Fibroblast of gingiva (primary cell): ENCODE results near the gene MRPS11.
A peak's percentile ranks its signal among the peaks of the same experiment; 100 is the strongest.
"Not testable (repeated sequence)": the region's sequence is repeated elsewhere in the genome, so short reads cannot be mapped to it uniquely, and the experiment has no call there.

Experiments
- DNase-seq: peaks from one replicate; pipeline ENCODE4 v3.0.0-alpha.2; 2011; ENCODE audit warnings: low read depth

The MRPS11 gene

DNA sequence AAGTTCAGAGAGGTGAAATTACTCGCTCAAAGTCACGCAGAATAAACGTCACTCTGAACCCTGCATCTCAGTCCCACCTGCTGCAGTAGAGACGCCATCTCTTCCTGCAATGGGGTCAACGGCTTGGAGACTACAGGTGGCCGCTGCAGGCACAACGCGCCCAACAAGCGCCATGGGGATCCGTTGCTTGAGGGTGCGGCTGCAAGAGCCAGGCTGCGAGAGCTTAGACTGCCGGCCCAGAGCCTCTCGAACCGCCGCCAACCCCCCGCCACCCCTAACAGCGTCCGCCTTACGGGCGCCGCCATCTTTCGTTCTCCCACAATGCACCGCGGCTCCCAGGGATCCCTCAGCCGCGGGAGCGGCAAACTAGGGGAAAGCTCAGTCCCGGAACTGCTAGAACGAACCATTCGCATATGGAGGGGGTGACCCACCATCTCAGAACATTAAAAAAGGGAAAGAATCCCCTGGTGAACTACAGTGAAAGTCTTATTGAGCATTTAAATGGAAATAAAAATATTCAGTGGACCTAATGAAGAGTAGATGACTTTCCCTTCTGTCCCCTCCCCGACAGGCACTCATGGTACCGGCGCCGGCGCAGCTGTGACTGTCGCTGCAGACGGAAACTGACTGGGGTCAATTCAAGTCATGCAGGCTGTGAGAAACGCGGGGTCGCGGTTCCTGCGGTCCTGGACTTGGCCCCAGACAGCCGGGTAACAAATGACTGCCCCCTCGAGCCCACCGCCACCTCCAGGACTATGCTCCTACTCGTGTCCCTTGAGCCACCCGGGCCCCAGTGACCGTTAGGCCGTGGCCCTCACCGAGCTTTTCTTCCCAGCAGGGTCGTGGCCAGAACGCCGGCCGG, at the start of gene MRPS11, which contains the start of gene MRPL46:
MRPS11 (plus strand) TSS at position 636 of the 862 bp plus-strand sequence; CDS start at position 646, 10 bp downstream.
MRPL46 (minus strand) TSS at position 316 of the 862 bp plus-strand sequence; CDS start at position 305, 11 bp downstream.
- DNase-seq, result peak; percentile 81

DNA sequence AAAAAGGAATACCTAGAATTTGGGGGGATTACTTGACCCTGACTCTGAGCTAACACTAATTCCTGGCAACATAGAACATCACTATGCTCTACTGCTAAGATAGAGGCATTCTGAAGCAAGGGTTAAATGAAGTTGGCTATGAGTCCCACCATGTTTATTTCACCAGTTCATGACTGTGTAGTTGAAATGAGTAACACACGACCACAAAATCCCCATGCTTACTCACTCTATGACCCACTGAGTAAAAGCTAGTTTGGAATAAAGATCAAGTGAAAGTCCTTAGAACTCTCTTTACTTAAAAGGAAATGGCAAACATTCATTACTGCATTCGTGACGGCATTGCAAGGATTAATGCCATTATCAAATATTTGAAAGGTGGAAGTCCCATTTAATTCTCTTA, 47.7 kb upstream of the MRPS11 start:
- no peak for DNase-seq

DNA sequence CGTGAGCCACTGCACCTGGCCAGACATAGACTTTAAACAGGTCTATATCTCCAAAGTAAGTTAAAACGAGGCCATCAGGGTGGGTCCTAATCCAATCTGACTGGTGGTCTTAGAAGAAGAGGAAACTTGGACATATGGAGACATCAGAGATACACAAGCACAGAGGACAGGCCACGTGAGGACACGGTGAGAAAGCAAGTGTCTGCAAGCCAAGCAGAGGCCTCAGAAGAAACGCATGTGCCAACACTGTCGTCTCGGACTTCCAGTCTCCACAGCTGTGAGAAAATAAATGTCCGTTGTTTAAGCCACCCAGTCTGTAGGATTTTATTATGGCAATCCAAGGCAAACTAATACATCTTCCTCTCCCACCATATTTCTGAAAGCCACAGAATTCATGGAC, 44.2 kb upstream of the MRPS11 start:
- DNase-seq, result no peak

DNA sequence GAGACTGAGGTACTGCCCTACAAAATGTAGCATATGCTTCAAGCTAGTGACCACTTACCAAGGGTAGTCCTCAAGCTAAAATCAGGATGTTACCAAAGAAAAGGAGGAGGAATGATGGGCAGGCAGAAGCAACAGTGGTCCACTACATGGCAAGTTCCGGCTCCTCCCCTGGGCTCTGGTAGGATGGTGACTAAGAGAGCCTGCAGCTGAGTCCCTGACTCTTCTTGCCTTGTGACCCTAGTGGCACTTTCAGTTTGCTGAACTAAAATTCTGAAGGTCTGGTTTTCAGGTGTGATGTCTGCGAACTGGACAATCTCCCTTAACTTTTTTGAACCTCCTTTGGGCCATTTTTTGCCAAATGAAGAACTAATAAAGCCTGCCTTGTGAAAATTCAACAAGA, 41.2 kb upstream of the MRPS11 start:
- no peak for DNase-seq

DNA sequence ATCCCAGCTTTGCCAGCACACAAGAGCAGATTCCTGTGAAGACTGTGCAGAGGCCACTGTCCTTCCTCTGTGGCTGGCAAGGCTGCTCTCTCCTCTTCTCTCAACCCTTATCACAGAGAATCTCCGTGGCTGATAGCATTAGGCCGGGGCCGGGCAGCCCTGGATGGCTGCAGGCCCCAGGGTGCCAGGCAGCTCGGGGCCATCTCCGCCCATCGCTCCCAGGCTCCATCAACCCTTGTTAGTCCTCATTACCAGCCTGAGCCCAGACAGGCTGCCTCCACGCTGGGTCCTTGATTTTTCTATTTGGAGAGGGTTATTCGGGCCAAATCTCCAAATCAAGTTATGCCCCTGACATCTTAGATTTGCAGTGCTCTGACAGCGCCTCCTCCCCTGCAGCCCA, 39.5 kb upstream of the MRPS11 start:
- no peak for DNase-seq

DNA sequence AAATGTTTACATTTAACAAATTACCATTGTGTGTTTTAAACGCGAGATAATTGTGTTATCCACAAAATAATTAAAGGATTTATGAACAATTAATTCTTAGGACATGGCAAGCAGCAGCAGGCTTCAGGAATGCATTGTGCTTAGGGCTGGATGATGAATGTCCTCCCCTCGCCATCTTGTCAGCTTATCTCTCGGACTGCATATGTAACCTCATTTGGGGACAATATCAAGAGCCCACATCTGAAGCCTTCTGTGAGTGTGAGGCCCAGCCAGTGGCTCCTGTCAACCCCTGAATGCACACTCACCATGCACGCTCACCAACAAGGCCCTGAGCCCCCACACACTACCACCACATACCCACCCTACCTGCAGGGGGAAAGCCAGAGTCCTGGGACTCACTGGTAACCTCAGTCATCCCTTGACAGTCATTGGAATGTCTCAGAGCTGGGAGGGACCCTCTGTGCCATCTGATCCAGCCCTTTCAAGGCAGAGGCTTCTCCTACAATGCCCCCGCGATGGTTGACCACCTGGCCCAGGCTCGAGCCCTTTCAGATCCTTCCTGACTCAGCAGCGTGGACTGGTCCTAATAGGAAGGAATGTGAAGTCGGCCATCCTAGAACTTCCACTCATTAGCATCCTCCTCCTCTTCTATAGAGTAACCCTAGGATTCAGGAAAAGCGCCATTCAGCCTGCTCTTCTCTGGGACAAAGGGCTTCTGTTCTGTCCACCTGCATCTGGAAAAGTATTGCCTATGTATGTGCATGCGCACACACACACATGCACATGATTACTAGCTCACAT, 38.5 kb upstream of the MRPS11 start:
- DNase-seq, result no peak

DNA sequence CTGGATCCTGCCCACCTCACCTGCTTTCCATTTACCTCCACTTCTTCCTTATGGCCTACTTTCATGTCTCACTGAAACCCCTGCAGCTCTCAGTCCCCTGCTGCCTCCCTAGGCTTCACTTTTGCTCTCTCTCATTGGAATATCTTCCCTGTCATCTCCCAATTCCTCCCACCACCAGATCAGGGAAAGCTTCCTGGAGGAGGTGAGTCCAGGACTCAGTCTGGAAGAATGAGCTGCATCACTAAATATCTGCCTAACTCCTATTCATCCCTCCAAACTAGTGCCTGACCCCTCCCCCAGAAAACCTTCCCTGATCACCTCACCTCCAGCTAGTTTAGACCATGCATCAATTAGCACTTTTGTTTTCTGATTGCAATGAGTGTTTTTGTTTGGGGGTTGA, 37.5 kb upstream of the MRPS11 start:
- no peak for DNase-seq

DNA sequence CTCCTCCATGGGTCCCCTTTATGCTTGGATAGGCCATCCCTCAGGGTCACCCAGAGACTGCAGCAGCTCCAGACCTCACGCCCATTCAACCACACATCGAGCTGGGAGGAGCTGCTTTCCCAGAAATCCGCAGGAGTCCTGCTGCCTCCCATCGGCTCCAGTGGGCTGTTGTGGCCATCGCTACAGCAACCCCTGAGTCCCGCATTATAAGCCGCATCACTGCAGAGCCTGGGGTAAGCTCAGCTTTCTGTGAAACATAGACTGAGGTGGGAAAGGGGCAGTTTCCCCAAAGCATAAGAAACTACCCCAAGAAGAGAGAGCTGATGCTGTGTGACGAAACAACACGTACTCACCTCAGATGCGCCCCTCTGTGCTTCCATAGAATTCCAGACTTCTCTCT, 36.1 kb upstream of the MRPS11 start:
- DNase-seq, result no peak

DNA sequence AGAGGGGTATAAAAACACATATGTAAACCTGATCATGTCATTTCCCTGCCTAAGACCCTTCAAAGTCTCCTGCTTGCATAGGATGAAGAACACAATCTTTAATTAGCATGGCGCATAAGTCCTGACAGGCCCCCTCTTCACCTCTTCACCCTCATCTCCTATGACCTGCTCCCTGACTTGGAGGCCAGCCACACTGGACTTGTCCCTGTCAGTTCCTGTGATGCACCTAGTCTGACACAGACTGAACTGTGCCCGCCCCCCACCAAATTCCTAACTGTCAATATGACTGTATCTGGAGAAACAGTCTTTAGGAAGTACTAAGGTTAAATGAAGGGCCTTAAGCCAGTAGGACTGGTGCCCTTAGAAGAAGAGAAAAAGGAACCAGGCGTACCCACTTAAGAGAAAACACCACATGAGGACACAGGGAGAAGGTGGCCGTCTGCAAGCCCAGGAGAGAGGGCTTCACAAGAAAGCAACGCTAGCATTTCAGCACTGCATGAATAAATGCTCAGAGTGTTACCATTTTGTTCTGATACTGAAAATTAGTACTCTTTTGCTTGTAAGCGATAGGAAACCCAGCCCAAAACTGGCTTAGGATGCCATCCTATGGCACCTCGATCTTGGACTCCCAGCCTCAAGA, 34.3 kb upstream of the MRPS11 start:
- no peak for DNase-seq

DNA sequence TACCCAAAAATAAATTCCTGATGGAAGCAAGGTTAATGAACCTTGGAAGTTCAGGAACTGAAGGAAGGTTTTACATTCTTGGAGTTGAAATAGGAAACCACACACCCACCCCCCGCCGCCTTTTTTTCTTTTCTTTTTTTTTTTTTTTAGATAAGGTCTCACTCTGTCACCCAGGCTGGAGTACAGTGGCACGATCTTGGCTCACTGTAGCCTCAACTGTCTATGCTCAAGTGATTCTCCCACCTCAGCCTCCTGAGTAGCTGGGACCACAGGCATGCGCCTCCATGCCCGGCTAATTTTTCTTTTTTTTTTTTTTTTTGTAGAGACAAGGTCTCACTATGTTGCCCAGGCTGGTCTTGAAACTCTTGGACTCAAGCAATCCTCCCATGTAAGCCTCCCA, 33.4 kb upstream of the MRPS11 start:
- DNase-seq, result not testable (repeated sequence)

DNA sequence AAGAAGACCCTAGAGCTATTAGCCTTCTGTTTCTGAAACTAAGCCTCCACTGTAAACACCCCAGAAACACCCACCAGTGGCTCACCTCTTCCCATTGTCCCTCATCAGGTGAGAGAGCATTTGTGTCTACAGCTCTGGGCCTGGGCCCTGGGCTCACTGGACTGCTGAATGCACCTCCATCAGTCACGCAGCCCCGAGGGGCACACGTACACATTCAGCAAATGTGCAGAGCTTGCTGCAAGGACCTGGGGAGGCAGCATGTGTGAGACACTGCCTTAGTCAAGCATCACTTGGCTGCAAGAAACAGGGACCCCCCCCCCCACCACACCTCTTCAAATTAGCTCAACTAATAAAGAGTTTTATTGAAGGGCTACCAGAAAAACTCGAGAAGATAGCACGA, 29.3 kb upstream of the MRPS11 start:
- DNase-seq, result no peak

DNA sequence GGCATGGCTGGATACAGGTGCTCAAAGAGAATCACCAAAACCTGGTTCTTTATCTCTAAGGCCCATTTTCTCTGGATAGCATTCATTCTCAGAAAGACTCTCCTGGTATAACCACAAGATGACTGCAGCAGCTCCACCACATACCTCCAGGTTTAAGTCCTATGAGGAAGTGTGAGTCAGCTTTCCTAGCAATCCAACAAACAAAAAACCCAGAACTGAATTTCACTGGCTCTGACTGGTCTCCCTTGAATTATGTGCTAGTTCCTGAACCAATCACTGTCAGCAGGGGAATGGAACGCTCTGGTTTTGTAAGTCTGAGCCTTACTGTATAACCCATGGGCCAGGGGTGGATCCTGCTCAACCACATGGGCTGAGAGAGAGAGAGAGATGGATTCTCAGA, 27.5 kb upstream of the MRPS11 start:
- DNase-seq, result no peak

DNA sequence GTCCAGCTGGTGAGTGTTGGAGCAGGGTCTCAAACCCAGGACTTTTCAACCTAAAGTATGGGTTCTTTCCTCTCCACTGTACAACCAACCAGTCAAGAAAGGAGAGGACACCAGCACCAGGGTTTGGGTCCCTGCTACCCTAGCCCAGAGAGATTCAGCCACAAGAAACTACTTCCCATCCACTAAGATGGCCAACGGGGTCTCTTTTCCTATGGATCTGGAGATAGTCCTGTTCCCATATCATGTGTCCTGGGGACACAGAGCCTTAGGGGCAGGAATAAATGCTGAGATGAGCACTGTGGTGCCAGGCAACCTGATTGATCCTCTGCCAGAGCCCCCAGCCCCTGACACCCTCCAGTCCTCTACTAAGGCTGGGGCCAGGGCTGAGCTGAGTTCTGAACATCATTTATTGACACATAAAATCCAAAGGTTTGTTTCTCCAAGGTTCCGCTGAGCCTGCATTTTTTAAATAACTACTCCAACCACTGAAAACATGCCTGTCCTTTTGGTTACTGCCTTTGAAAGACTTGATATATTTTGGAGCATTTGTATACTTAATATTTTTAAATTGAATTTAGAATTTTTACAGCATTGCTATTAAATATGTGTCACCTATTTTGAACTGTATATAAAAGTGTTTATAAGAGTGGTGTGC, 26.3 kb upstream of the MRPS11 start:
- DNase-seq, result no peak

DNA sequence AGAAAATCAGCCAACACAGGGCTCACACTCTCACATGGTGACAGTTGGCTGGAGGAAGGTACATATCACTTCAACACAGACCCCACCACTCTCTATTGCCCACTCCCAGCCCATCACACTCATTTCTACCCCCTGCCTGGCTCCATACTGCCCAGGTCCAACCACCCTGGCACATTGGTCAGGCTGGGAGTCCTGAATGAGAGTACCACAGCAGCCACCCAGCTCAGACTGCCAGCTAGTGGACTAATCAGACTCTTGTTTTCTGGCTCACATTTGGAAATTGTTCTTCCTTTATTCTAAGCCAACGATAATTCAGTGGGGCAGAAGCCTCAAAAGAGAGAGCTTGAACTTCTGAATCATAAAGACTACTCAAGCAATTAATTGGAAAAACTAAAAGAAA, 20.3 kb upstream of the MRPS11 start:
- no peak for DNase-seq

DNA sequence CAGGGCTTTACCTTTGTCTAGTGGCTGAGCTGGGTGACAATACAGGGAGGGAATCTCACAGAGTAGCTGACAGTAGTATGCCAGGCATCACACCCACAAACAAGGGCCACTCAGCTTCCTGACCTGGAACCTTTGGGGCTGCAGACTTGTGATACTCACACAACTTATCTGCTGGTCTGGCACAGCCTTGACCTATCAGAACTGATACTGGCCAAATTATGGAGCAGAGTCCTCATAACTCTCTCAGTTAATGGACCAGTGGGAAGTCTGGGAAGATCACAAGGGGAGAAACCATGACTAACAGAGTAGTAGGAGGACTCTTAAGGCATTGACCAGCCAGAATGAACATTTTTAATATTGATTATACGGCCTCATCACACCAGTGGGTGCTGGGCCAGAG, 19.8 kb upstream of the MRPS11 start:
- DNase-seq, result no peak

DNA sequence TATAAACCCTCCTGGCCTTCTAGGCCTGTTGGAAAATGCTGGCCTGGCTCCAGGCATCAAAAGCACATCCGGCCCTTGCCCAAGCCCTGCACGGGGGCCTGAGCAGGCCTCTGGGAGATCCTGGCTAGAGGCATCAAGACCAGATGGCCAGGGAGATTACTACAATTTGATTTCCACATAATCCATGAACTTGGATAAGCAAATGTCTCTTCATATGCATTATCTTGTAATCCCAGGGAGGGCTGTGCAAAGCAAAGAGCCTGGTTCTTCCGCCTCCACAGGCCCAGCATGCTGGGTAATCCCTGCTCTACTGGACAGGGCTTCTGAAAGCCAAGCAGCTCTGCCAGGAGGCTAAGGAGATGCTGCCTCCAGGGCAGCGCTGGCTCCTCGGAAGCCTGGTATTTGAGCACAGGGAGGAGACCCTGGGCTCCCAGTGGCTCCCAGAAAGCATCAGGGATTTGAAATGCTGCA, 18.5 kb upstream of the MRPS11 start:
- DNase-seq, result no peak

DNA sequence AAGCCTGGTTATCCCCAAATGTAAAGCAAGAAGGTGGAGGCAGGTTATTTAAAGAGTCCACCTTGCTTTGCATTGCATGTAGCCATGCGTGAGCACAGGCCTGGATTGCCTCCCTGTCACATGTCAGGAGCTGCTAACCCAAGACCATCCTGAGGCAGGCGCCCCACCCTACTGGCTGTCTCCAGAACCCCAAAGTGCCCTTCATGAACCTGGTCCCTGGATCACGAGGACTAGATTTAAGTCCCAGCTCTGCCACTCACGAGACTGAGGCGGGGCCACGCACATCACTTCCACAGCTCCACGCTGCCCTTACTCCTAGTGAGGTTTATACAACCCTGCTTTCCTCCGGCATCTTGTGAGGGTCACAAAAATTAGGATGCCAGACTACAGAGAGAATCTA, 17.9 kb upstream of the MRPS11 start:
- no peak for DNase-seq

DNA sequence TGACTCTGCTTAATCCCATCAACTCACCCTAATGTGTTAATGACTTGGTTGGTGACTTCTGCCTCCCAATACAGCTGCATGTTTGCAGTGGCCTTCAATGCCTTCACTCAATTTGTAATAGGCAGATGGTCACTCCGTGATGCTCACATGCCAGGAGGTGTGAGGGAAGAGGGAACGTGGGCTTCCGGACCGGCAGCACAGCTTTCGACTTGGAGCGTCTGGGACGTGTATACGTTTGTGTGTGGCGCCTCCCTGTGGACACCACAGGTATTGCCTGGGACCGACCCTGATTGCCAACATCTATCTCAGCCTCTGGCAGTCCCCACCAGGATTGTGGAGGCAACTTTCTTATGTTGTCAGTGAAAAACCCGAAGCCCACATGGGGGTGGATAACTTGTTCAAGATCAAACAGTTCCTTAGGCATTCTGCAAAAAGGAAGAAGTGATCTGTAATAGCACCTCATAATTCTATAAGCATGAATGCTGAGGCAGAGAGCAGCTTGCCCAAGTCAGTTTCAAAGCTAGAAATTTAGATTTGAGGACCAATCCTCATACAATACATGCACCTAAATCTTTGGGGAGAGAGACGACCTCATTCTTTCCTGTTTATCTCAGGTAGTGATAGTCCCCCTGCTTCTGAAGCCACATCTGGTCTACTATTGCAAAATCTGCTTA, 17.2 kb upstream of the MRPS11 start:
- peak; percentile 41 for DNase-seq

DNA sequence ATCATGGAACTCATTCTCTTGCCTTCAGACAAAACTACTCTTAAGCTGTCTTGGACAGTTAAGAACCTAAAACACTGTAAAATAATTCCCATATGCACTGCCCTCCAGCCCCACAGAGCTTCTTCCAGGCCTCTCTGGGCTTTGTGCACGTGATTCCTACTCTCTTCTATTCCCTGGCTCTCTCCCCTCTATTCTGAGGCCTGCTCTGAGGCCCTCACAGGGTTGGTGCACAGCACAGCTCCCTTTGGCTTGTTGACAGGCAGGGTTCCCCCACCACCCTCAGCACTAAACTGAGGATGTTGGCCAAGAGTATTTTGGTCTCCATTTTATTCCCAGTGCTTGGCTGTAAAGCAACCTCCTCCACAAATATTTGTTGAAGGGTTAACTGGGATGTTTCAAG, 13.9 kb upstream of the MRPS11 start:
- no peak for DNase-seq

DNA sequence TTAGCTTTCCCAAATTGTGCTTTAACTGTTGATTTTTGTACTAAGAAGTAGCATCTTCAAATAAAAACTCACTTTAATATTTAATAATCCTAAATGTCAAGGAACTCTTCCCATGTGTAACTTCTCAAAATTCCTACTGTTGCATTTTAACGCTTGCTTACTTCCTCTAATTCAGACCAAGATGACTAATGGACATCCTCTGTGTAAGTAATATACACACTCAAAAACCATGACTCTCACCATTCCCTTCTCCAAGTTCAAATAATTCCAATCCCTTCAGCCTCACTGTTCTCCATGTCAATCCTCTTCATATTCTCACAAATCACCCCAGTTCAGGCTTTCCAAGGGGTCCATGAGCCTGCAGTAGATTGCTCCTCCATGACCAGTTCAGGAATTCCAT, 13.3 kb upstream of the MRPS11 start:
- DNase-seq, result no peak
